GM12892 (cell line): ENCODE measurements around the gene RTP2.

Experiments used
- POLR2A ChIP-seq: IDR thresholded peaks from 2 replicates; pipeline ENCODE4 v1.6.1; 2011; ENCODE audit warnings: low read depth, low read length, control low read depth
- POLR2AphosphoS5 ChIP-seq: IDR thresholded peaks from 2 replicates; pipeline ENCODE4 v1.6.1; 2011; ENCODE audit warnings: low read depth, low read length, control low read depth
- TAF1 ChIP-seq: IDR thresholded peaks from 2 replicates; pipeline ENCODE4 v1.6.1; 2011; ENCODE audit warnings: low read depth, mild to moderate bottlenecking, control low read depth, low read length, borderline replicate concordance

DNA sequence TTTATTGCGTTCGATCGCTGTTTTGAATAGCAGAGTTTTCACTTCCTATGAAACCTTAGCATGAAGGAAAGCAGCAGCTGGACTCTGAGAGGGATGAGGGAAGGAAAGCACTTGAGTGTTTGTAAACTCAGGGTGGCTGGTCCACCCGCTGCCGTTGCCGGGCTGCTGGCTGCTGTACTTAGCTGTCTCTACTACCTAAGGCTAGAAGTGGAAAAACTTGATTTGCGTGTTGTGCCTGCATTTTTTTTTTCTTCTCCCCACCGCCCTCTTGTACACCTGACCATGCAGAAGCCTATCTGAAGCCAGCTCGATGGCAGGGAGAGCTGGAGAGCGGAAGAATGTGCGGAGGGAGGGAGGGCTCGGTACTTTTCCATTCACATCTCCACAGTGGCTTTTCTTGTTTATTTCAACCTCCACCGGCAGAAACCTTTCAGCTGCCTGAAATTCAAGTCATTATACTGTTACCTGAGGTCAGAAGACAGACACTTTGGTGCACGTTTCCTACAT is 47.7 kb upstream of the RTP2 start:
- TF ChIP-seq POLR2A (no peak), POLR2AphosphoS5 (no peak), TAF1 (no peak)
